AG04450 (cell line): ENCODE measurements around the gene SH3BGRL2. TPM values are rescaled to one million over a fixed set of nuclear protein-coding genes. Genes with fewer than 3 reads are reported as not detected.

Experiments used
- CTCF ChIA-PET: fragments of 300-600, 350-600 bp; formaldehyde crosslinking; extraction: SDS; loops from one replicate; lab custom pipeline; 2022; ENCODE audit warnings: antibody characterized with exemption, inconsistent platforms; lab: Charles Lee
- POLR2A ChIA-PET: fragments of 350-600 bp; formaldehyde crosslinking; extraction: SDS; loops from one replicate; lab custom pipeline; 2021; ENCODE audit warnings: antibody characterized with exemption, inconsistent platforms; lab: Yijun Ruan, JAX
- DNase-seq: peaks from one replicate; pipeline ENCODE4 v3.0.0-alpha.2; 2011; ENCODE audit warnings: low read depth, low spot score
- H3K27ac ChIP-seq: one replicate; pipeline ENCODE4 v1.5.1; 2012; ENCODE audit warnings: low read depth, low read length, control low read depth
- H3K27me3 ChIP-seq: one replicate; pipeline ENCODE4 v1.6.0; 2012; ENCODE audit warnings: low read length; ENCODE audit not compliant: control insufficient read depth, insufficient read depth
- H3K4me3 ChIP-seq: 2 replicates; pipeline ENCODE4 v1.5.1; 2011; ENCODE audit warnings: mild to moderate bottlenecking, low read depth, low read length, control low read depth
- H3K9me3 ChIP-seq: 2 replicates; pipeline ENCODE4 v1.5.1; 2012; ENCODE audit warnings: low read length; ENCODE audit not compliant: control insufficient read depth, insufficient read depth
- polyA plus RNA-seq: library from polyadenylated mRNA; depleted of rRNA; stranded (reverse); fragments of >200 nt; gene quantifications from 2 replicates; pipeline ENCODE4 v1.2.3, GENCODE V29; 2011
- TF ChIP-seq, protein P1 (sequence below): IDR thresholded peaks from 2 replicates; pipeline ENCODE4 v1.5.1; 2011; ENCODE audit warnings: low read depth, low read length, control low read depth, inconsistent platforms

The SH3BGRL2 gene
- polyA plus RNA-seq, 1 experiment: 5.4 TPM

DNA sequence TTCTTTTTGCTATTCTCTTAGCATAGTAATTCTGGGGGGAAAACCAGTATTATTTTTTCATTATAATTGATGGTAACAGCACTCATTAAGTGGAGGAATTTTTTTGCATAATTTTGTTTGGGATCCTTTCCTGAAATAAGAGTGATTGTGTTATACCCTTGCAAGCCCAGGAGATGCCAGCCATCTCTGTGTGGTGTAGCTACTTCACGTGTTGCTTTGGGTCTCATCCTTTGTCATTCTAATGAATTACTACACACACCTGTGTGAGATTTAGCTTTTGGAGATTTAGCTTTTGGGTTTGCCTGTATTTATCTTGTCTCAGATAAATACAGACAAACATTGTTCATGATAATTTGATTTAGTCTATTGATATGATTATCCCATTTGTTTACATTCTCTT, 76.5 kb downstream of the SH3BGRL2 start:
- ChIA-PET CTCF (interaction anchor here (1.1 kb wide), 2 partner anchors 35 to 137 kb away, joined by 3 to 8 read pairs; no protein-coding TSS in a partner anchor), POLR2A (no interaction called here)
- TF ChIP-seq, protein P1, sequence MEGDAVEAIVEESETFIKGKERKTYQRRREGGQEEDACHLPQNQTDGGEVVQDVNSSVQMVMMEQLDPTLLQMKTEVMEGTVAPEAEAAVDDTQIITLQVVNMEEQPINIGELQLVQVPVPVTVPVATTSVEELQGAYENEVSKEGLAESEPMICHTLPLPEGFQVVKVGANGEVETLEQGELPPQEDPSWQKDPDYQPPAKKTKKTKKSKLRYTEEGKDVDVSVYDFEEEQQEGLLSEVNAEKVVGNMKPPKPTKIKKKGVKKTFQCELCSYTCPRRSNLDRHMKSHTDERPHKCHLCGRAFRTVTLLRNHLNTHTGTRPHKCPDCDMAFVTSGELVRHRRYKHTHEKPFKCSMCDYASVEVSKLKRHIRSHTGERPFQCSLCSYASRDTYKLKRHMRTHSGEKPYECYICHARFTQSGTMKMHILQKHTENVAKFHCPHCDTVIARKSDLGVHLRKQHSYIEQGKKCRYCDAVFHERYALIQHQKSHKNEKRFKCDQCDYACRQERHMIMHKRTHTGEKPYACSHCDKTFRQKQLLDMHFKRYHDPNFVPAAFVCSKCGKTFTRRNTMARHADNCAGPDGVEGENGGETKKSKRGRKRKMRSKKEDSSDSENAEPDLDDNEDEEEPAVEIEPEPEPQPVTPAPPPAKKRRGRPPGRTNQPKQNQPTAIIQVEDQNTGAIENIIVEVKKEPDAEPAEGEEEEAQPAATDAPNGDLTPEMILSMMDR: no peak
- no peaks in the 10 kb centered on the region for H3K9me3 ChIP-seq
- H3K27me3 ChIP-seq: peaks cover 5% of the 10 kb centered on the region
- H3K27ac ChIP-seq: no peak overlapping the region
- DNase-seq: no peak
- no peak overlapping the region for H3K4me3 ChIP-seq

- ChIA-PET POLR2A (no interaction called here), CTCF (interaction anchor here (0.9 kb wide), 1 partner anchor 137 kb away, joined by 4 read pairs; no protein-coding TSS in a partner anchor)
- Histone ChIP-seq H3K9me3 (no peaks in the 10 kb centered on the region), H3K27ac (no peak overlapping the region), H3K4me3 (no peak overlapping the region), H3K27me3 (peaks cover 5% of the 10 kb centered on the region)
- TF ChIP-seq, protein P1: no peak
- DNase-seq: no peak
These were observed 77.1 kb downstream of the SH3BGRL2 start for GRCh38 chr6:79708095-79708791.

GRCh38 chr6:79710127-79710526, 79.0 kb downstream of the SH3BGRL2 start:
- H3K27ac ChIP-seq: no peak overlapping the region
- POLR2A ChIA-PET: no interaction called here
- DNase-seq: no peak
- peaks cover 5% of the 10 kb centered on the region for H3K27me3 ChIP-seq
- TF ChIP-seq, protein P1: no peak
- H3K4me3 ChIP-seq: no peak overlapping the region
- CTCF ChIA-PET: interaction anchor here (6.1 kb wide), 1 partner anchor 140 kb away, joined by 52 read pairs; no protein-coding TSS in a partner anchor
- no peaks in the 10 kb centered on the region for H3K9me3 ChIP-seq

GRCh38 chr6:79711167-79711566, 80.0 kb downstream of the SH3BGRL2 start:
- no peak overlapping the region for H3K4me3 ChIP-seq
- no peaks in the 10 kb centered on the region for H3K9me3 ChIP-seq
- ChIA-PET POLR2A (no interaction called here), CTCF (interaction anchor here (6.1 kb wide), 1 partner anchor 141 kb away, joined by 52 read pairs; no protein-coding TSS in a partner anchor)
- no peak for DNase-seq
- H3K27ac ChIP-seq: no peak overlapping the region
- H3K27me3 ChIP-seq: peaks cover 5% of the 10 kb centered on the region
- TF ChIP-seq, protein P1: no peak

DNA sequence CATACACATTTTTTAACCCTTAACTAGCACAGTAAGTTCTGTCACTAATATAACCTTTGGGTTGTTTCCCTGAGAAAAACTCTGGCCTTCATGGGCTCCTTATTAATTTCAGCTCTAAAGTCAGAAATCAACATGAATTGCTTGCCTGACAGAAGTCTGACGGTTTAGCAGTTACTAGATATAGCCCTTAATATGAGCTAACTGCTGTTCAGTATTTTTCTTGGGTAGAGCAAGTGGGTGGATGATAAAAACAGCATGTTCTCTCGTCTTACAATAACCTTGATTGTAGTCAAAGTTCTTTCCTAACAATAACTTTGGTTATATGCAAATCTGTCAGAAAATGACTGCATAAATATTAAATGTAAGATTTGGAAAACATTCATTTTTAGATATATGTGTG, 81.0 kb downstream of the SH3BGRL2 start:
- no peak for DNase-seq
- no peak overlapping the region for H3K4me3 ChIP-seq
- TF ChIP-seq, protein P1: no peak
- no peak overlapping the region for H3K27ac ChIP-seq
- CTCF ChIA-PET: interaction anchor here (6.1 kb wide), 1 partner anchor 142 kb away, joined by 52 read pairs; no protein-coding TSS in a partner anchor
- H3K27me3 ChIP-seq: peaks cover 5% of the 10 kb centered on the region
- POLR2A ChIA-PET: interaction anchor here (0.5 kb wide), 1 partner anchor 101 kb away, joined by 4 read pairs; no protein-coding TSS in a partner anchor
- H3K9me3 ChIP-seq: no peaks in the 10 kb centered on the region
